Kidney capillary endothelial cell (primary cell): ENCODE measurements around the gene PSMD5.
A peak's percentile ranks its signal among the peaks of the same experiment; 100 is the strongest.
"Not testable (repeated sequence)": the region's sequence is repeated elsewhere in the genome, so short reads cannot be mapped to it uniquely, and the experiment has no call there.

Experiments used
- DNase-seq: peaks from one replicate; pipeline ENCODE4 v3.0.0-alpha.2; 2018; ENCODE audit warnings: low spot score

Gene PSMD5

GRCh38 chr9:120807607-120808379 lies 34.9 kb downstream of the PSMD5 start:
- DNase-seq: no peak

GRCh38 chr9:120804784-120805363 lies 37.8 kb downstream of the PSMD5 start:
- not testable (repeated sequence) for DNase-seq

- no peak for DNase-seq
Measured at GRCh38 chr9:120801441-120801840, 41.3 kb downstream of the PSMD5 start.

- DNase-seq: peak; percentile 77
Measured at GRCh38 chr9:120792898-120793765, 49.6 kb downstream of the PSMD5 start, which contains the start of gene FBXW2. Gene FBXW2 (minus strand): TSS chr9:120793416. CDS start chr9:120788258, 5,158 bp downstream.

GRCh38 chr9:120791161-120791560 lies 51.6 kb downstream of the PSMD5 start:
- no peak for DNase-seq

GRCh38 chr9:120787933-120788332 lies 54.8 kb downstream of the PSMD5 start:
- no peak for DNase-seq

- DNase-seq: no peak
Measured at GRCh38 chr9:120783602-120784047, 59.1 kb downstream of the PSMD5 start.

GRCh38 chr9:120781236-120781635 lies 61.5 kb downstream of the PSMD5 start:
- no peak for DNase-seq

- DNase-seq: no peak
Measured at GRCh38 chr9:120780367-120780766, 62.4 kb downstream of the PSMD5 start.

- DNase-seq: no peak
Measured at GRCh38 chr9:120779227-120779626, 63.5 kb downstream of the PSMD5 start.

- no peak for DNase-seq
Measured at GRCh38 chr9:120778758-120779157, 64.0 kb downstream of the PSMD5 start.

- no peak for DNase-seq
Measured at GRCh38 chr9:120777229-120777628, 65.5 kb downstream of the PSMD5 start.

- no peak for DNase-seq
Measured at GRCh38 chr9:120776788-120777187, 65.9 kb downstream of the PSMD5 start.

- no peak for DNase-seq
Measured at GRCh38 chr9:120775859-120776258, 66.9 kb downstream of the PSMD5 start.

- DNase-seq: no peak
Measured at GRCh38 chr9:120774719-120775118, 68.0 kb downstream of the PSMD5 start.

GRCh38 chr9:120773256-120773655 lies 69.5 kb downstream of the PSMD5 start:
- DNase-seq: no peak

GRCh38 chr9:120770931-120771330 lies 71.8 kb downstream of the PSMD5 start:
- DNase-seq: no peak

- DNase-seq: no peak
Measured at GRCh38 chr9:120768886-120769285, 73.8 kb downstream of the PSMD5 start.

GRCh38 chr9:120768247-120768646 lies 74.5 kb downstream of the PSMD5 start:
- DNase-seq: no peak

GRCh38 chr9:120767451-120767850 lies 75.3 kb downstream of the PSMD5 start:
- DNase-seq: no peak
